Retinal pigment epithelial cell (primary cell): ENCODE data around the gene SIK1.
"Not testable (repeated sequence)": the region's sequence is repeated elsewhere in the genome, so short reads cannot be mapped to it uniquely, and the experiment has no call there.

ENCODE experiments used
- DNase-seq: peaks from one replicate; pipeline ENCODE4 v3.0.0-alpha.2; 2010; ENCODE audit warnings: low read depth
- H3K4me3 ChIP-seq: 2 replicates; pipeline ENCODE4 v1.5.1; 2011; ENCODE audit warnings: mild to moderate bottlenecking, low read length, control low read depth, moderate library complexity
- TF ChIP-seq, protein P1 (sequence below): conservative IDR thresholded peaks from 2 replicates; pipeline ENCODE4 v1.5.1; 2011; ENCODE audit warnings: low read depth, low read length, control low read depth, inconsistent platforms

The SIK1 gene

DNA sequence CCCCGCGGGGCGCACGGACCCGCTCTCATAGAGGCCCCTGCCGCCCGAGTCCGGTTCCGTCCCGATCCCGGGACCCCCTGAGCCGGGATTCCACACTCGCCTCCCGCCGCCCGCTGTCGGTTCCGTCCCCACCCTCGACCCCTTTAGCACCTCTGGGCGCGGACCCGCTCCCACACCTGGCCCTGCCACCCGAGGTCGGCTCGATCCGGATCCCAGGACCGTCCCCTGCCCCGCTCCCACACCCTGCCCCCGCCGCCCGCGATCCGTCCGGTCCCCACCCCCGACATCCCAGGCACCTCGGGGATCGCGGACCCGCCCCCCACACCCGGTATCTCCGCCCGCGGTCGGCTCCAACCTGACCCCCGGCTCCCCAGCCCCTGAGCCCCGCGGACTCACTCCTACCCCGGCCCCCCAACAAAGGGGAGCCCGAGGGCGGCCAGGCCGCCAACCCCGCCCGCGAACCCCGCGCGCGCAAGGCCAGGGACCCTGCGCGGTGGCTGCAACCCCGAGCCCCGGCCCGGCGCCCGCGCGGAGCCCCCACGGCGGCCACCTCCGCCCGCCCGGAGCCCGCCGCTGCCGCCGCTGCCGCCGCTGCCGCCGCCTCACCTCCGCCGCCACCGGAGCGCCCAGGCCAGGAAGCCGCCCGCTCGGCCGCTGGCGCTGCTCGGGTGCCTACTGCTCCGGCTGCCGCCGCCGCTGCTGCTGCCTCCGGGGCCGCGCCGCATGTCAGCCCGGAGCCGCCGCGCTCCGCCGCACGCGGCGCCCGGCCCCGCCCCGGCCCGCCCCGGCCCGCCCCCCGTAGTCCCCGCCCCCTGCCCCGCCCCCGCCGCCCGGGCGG is at the start of gene SIK1:
SIK1 (minus strand) TSS at position 728 of the 838 bp plus-strand sequence. CDS start 953 bp downstream, outside the sequence.
- not testable (repeated sequence) for H3K4me3 ChIP-seq, DNase-seq

DNA sequence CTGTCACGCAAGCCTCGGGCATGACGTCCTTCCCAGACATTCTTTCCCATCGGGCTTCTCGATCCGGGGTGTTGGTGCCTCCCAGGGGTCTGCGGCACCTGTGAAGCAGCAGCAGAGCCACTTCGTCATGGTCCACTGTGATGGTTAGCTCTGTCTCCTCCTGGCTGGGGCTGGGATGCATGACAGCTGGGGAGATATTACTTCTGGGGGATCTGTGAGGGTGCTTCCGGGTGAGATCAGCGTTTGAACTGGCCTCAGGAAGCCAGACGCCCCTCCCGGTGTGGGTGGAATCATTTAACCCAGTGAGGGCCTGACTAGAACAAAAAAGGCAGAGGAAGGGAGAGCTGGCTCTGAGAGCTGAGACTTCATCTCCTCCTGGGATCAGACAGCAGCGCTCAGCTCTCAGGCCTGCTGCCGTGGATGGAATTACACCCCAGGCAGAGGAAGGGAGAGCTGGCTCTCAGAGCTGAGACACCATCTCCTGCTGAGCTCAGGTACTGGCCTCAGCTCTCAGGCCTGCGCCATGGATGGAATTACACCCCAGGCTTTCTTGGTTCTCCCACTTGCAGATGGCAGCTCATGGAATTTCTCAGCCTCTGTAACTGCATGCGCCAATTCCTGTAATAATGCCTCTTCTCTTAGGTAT is 44.8 kb upstream of the SIK1 start:
- not testable (repeated sequence) for H3K4me3 ChIP-seq, DNase-seq

DNA sequence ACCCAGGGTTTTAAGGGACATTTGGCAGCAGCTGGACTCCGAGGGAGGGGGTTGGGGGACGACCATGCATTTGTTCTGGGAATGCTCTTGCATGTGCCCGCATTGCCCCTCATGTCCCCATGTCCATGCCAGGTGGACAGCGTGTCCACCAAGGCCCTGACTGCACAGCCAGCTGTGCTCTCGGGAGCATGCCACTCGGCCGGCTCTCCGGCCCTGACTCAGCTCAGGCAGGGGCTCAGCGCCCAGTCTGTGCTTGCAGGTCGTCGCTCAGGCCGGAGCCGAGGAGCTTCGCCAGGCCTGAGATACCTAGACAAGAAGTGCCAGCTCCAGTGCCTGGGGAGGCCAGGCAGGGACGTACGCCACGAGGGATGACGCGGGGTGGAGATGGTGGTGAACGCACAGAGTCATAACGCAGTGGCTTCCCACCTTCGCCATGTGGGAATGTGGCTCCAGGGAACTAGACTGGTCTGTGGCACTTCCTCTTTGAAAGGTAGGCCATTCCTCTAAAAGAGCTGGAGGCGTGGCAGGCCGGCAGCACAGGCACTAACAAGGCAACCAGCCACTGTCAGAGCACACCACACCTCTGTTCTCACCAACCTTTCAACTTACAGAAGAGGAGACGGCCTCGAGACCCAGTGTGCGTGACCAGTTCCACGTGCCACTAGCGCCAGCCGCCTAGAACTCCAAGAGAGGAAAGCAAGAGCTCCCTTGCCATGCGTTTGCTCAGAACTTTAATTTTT is 43.0 kb upstream of the SIK1 start:
- DNase-seq, H3K4me3 ChIP-seq: not testable (repeated sequence)

DNA sequence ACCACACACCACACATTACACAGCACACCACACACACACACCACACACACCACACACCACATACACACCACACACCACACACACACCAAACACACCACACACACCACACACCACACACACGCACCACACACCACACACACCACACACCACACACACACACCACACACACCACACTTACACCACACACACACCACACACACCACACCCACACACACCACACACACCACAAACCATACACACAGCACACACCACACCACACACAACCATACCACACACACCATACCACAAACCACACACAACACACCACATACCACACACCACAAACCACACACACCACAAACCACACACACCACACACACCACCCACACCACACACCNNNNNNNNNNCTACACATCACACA is 40.9 kb upstream of the SIK1 start:
- no peak overlapping the region for H3K4me3 ChIP-seq
- TF ChIP-seq, protein P1, sequence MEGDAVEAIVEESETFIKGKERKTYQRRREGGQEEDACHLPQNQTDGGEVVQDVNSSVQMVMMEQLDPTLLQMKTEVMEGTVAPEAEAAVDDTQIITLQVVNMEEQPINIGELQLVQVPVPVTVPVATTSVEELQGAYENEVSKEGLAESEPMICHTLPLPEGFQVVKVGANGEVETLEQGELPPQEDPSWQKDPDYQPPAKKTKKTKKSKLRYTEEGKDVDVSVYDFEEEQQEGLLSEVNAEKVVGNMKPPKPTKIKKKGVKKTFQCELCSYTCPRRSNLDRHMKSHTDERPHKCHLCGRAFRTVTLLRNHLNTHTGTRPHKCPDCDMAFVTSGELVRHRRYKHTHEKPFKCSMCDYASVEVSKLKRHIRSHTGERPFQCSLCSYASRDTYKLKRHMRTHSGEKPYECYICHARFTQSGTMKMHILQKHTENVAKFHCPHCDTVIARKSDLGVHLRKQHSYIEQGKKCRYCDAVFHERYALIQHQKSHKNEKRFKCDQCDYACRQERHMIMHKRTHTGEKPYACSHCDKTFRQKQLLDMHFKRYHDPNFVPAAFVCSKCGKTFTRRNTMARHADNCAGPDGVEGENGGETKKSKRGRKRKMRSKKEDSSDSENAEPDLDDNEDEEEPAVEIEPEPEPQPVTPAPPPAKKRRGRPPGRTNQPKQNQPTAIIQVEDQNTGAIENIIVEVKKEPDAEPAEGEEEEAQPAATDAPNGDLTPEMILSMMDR: no peak
- DNase-seq: no peak

DNA sequence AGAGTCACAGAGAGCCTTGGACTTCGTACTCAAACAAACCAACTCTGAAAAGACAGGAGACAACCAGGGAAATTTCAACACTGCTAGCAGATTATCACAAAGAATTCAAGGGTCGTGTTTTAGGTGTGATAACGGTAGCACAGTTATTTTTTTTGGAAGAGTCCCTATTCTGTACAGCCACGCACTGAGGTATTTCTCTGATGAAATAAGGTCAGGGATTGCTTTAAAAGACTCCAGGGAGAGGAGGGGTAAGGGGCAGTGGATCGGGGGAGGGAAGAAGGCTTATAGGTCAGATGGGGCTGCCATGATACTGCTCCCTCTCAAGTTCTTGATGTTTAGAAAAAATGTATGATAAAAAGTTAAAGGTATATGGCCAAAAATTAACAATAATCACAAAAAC is 38.2 kb upstream of the SIK1 start:
- H3K4me3 ChIP-seq, DNase-seq: not testable (repeated sequence)

DNA sequence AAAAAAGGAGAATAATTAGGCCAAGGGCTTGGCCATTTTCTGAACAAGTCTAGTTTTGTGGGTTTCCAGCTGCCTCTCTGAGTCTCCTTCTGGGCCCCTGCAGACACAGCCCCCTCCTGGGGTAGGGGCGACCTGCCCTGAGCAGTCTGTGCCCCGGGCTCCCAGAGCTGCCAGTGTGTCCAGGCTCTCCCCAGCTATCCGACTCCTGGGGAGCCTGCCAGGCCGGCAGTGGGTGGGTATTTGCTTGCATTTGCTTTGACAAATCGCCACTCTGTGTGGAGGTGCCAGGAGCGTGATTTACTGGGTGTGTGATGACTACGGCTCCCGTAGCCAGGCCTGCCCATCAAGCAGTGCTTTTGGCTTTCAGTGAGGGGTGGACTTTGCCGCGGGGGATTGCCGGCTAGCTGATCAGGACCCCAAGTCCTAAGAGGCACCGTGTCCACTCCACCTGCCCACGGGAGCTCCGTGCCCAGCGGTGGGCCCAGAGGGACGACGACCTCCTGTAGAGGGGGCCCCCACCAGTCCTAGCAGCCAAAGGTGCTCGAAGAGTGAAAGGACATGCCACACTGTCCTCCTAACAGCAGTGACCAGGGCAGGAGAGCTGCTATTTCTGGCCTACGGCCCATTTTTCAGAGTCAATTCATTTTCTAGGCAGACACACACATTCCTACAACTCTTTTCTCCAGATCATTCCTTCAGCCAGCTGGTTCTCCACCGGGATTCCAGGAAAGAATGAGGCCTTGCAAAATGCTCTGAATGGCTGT is 36.7 kb upstream of the SIK1 start:
- DNase-seq: not testable (repeated sequence)

DNA sequence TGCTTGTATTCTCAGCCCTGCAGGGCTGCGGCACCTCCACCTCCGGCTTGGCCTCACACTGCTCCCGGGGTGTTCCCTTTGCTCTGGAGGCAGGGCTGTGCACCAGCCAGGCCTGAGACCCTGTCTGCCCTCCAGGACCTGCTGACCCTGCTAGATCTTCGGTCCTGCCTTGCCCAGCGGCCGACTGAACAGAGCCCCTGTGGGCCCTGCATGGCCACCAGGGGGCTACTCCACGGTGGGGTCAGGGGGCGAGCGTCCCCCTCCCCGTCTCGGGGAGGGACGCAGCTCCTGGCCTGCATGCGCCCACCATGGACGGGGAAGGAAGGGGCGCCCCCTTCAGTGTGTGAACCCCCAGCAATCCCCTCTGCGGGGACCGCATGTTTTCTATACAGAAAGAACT is 36.0 kb upstream of the SIK1 start:
- H3K4me3 ChIP-seq, DNase-seq: not testable (repeated sequence)

More for the DNA sequence above, 36.7 kb upstream of the SIK1 start:
- not testable (repeated sequence) for H3K4me3 ChIP-seq

DNA sequence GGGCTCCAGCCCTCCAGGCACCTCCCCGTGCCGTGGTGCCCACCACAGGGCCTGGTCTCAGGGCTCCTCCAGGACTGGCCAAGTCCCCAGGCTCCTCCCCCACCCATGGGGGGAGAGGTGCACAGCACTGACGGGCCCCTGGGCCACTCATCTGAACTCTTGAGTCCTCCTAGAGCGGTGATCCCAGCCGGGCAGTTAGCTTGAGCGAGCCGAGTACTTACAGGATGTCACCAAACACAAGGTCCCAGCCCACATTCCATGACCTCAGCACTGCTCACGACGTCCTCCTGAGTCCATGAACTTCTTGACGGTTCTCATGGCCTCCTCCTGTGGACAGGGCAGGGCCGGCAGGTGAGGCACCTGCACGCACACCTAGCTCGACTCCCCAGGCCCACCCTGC is 33.5 kb upstream of the SIK1 start:
- DNase-seq, H3K4me3 ChIP-seq: not testable (repeated sequence)

DNA sequence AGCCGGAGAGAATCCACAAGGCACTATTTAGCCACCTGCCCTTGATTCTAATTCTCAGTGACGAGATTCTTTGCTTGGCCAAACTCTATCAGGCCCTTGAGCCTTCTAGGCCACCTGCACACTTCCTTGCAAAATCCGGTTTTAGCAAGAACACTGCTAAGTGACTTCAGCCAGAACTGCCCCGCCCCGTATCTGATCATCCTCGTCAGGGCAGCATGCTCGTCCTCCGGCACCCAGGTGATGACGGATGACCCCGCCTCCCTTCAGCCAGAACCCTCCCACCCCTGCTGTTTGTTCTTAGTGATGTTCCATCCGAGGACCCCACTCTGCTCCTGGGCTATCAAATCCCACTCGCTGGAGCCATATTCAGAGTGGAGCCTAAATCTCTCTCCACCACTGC is 32.1 kb upstream of the SIK1 start:
- not testable (repeated sequence) for H3K4me3 ChIP-seq, DNase-seq

DNA sequence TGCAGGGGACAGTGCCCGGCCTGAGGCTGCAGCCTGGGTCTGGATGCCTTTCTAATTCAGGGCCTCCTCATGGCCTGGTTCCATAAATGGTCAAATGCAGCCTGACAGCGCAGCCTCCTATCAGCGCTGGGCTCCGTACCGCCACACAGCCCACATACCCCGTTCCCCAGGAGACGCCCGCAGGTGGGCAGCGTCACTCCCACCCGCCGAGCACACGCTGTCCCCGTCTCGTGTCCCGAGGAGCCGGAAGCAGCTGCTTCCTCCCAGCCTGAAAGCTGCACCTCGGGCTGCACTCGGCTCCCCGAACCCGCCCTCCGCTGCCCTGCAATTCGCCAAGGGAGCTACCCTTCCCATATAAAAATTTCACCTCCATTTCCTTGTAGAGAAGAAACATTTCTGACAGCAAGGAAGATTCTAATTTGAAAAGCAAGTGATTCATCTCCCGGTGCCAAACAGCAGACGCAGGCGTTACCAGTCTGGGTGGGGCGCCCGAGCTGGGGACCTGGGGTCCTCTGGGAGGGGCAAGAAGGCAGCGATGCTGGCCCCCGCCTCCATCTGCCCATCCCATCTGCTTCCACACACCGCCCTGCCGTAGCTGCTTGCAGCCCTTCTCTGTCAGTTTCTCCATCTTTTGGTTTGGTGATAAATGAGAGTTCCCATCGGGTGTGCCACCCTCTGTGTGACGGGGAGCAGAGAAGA is 29.8 kb upstream of the SIK1 start:
- not testable (repeated sequence) for DNase-seq, H3K4me3 ChIP-seq

DNA sequence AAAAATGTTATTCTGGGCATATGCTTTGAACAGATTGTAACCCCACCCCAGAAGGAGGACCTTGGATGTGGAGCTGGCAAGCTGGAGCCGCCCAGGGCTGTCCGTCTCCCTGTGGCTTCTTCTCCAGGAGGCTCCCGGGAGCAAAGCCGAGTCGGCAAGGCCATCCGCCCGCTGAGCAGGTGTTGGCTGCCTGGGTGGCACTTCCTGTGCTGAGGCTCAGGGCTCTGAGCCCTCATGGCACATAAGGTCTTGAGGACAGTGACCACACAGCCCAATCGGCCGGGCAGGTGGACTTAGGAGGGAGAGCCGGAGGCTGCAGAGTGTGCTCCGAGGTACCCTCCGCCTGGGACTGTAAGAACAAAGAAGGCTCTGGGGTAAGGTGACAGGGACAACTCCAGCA is 28.8 kb upstream of the SIK1 start:
- DNase-seq, H3K4me3 ChIP-seq: not testable (repeated sequence)

DNA sequence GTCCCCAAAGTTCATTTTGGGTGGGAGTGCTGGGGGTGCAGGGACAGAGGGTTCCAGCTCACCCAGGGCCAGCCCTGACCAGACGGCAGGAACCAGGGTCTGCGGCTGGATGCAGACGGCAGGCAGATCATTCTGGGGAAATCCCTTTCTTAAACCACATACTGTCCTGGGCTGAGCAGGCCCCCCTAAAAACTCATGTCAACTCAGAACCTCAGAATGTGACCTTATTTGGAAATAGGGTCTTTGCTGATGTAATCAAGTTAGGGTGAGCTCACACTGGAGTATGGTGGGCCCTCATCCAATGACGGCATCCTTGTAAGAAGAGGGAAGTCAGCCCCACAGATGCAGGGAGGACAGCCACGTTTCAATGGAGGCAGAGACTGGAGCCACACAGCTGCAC is 27.2 kb upstream of the SIK1 start:
- DNase-seq: not testable (repeated sequence)

DNA sequence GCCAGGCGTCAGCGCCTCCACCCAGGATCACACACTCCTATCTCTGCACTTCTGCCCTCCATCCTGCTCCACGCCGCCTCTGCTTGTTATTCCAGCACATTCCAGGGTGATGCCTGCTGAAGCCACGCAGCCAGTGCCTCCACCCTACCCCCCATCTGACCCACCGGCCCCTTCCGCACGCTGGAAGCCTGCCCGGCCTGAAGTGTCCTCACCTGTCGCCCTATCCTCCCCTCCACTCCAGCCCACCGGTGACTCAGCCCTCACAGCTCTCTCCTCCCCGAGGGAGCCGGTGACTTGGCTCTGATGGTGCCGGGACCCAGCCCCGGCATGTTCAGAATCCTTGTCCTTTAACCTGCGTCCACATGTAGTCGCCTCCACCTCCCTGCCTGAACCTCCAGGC is 24.9 kb upstream of the SIK1 start:
- not testable (repeated sequence) for DNase-seq, H3K4me3 ChIP-seq

More for the DNA sequence above, 27.2 kb upstream of the SIK1 start:
- H3K4me3 ChIP-seq: not testable (repeated sequence)

DNA sequence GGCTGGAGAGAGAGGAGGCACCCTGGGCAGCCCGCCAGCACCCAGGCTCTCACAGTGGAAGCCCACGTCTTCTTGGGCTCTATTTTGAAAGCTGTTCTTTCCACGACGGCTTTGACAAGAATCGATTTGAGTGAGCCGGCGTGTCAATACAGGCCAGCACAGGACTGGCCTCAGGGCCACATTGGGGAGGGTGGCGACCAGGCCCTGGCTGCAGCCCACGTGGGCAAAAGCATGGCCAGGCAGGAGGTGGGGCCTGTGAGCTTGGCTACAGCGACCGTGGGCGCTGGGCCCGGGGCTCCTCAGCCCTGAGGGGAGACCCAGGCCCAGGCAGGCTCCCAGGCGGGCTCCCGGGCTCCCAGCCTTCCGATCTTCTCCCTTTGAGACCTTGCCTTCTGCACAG is 23.4 kb upstream of the SIK1 start:
- not testable (repeated sequence) for DNase-seq, H3K4me3 ChIP-seq

DNA sequence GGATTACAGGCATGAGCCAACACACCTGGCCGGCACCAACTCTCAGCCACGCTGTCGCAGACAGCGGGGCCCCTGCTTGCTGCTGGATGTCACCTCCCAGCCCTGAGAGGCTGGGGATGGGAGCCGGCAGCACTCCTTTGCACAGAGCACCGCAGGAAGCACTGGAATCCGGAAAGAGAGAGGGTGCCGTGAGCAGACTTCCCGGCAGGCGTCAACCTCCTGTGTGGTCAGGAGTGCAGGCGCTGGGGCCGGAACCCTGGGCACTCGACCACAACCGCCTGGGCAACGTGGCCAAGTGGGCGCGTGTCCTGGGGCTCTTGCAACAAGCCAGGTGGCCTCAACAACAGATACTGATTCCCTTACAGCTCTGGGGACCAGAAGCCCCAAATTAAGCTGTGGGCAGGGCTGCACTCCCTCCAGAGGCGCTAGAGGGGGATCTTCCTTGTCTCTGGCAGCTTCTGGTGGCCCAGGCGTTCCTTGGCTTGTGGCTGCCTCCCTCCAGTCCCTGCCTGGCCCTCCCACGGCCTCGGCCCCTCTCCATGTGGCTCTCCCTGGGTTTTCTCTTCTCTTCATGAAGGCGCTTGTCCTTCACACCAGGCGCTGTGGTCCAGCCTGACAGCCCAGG is 20.5 kb upstream of the SIK1 start:
- DNase-seq: not testable (repeated sequence)

DNA sequence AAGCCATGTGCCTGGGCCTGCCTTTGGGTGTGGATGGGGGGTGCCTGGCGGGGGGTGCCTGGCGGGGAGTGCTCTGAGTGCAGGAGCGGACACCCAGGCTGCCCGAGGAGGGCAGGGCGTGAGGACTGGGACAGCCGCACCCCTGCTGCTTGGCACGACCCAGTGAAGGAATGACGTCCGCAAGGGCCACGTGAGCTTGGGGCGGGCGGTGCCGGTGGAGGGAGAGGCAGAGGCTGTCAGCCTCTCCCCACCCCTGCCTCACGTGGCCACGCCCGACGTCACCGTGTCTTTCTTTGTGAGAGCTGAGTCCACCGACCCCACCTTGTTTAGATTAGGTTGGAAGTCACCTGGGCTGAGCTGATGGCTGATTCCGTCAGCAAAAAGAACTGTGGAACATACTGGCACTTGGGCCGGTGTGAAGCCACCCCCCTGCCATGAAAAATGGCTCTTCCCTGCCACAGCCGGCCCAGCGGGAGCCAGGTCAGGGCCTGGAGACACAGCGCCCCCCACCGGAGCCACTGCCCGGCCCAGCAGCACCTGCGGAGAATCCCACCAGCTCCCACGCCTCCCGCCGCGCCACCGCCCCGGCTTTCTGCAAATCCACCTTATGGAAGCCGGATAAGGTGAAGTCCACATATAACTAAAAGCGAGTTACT is 19.5 kb upstream of the SIK1 start:
- not testable (repeated sequence) for H3K4me3 ChIP-seq, DNase-seq

More for the DNA sequence above, 20.5 kb upstream of the SIK1 start:
- H3K4me3 ChIP-seq: not testable (repeated sequence)
